HCT116 (cell line): ENCODE results near the gene PRSS22. TPM values are rescaled to one million over a fixed set of nuclear protein-coding genes. Genes with fewer than 3 reads are reported as not detected.

ENCODE experiments used
- ATAC-seq: fragments of 200-7000 bp; cut with Tn5 transposase; 2 replicates; pipeline ENCODE4 v1.9.1; 2020; ENCODE audit warnings: mild to moderate bottlenecking, moderate library complexity
- BruUV-seq: library from RNA; stranded (reverse); fragments of 400-500 nt; replicated peaks from 2 replicates; lab custom pipeline; 2021; lab: Mats Ljungman, UMichigan
- CTCF ChIA-PET: fragments of 300-600 bp; sonication (Branson Sonifier 250); formaldehyde crosslinking; loops from one replicate; lab custom pipeline; 2021; ENCODE audit warnings: antibody characterized with exemption; lab: Charles Lee
- POLR2A ChIA-PET: fragments of 300-600, 350-600 bp; sonication (Branson Sonifier 250); formaldehyde crosslinking; loops from one replicate; lab custom pipeline; 2021; ENCODE audit warnings: antibody characterized with exemption; lab: Charles Lee
- RAD21 ChIA-PET, 2 experiments: fragments of 300-600 bp; sonication (Branson Sonifier 250); formaldehyde crosslinking; loops; one replicate each; lab custom pipeline; 2023; ENCODE audit warnings: low total read pairs in 2 of 2; ENCODE audit not compliant: uncharacterized antibody in 2 of 2, unreplicated experiment in 2 of 2, low non-redundant PET in 1 of 2; lab: Charles Lee
- DNase-seq: peaks from one replicate; pipeline ENCODE4 v3.0.0-alpha.2; 2010; ENCODE audit warnings: low read depth, low spot score
- H2AFZ ChIP-seq: fragments of 200-600 bp; shearing (Covaris generic), sonication (generic); 2 replicates; pipeline ENCODE4 v1.6.1; 2017; ENCODE audit warnings: low read depth, mixed run types, mixed read lengths, antibody characterized with exemption, low read length; ENCODE audit not compliant: poor library complexity, severe bottlenecking
- H3K27ac ChIP-seq: 2 replicates; pipeline ENCODE4 v1.5.1; 2012; ENCODE audit warnings: low read depth, low read length
- H3K27me3 ChIP-seq: fragments of 200-600 bp; sonication (generic); 2 replicates; pipeline ENCODE4 v1.6.1; 2016; ENCODE audit warnings: mixed run types, low read length, mixed read lengths; ENCODE audit not compliant: insufficient read depth
- H3K36me3 ChIP-seq, 2 experiments: fragments of 200-500 bp in 1 of 2; fragments of 200-600 bp in 1 of 2; sonication (Bioruptor generic) in 1 of 2; sonication (generic) in 1 of 2; 2 replicates each; pipeline versions ENCODE4 v1.5.1 to v1.6.1; 2014 to 2016; ENCODE audit warnings: low read length in 2 of 2, inconsistent platforms in 1 of 2, mixed read lengths in 1 of 2, mixed run types in 1 of 2; ENCODE audit not compliant: insufficient read depth in 2 of 2, control insufficient read depth in 1 of 2
- H3K4me1 ChIP-seq, 2 experiments: fragments of 200-600 bp in 1 of 2; sonication (generic) in 1 of 2; 2 replicates each; pipeline versions ENCODE4 v1.5.1 to v1.6.1; 2012 to 2017; ENCODE audit warnings: low read length in 2 of 2, inconsistent platforms in 1 of 2, mild to moderate bottlenecking in 1 of 2, mixed read lengths in 1 of 2, mixed run types in 1 of 2, moderate library complexity in 1 of 2; ENCODE audit not compliant: insufficient read depth in 2 of 2, control insufficient read depth in 1 of 2
- H3K4me2 ChIP-seq: fragments of 200-600 bp; sonication (generic); 2 replicates; pipeline ENCODE4 v1.6.1; 2017; ENCODE audit warnings: mixed run types, low read length, mixed read lengths
- H3K4me3 ChIP-seq, 2 experiments: fragments of 200-600 bp in 1 of 2; sonication (generic) in 1 of 2; replicated peaks in 1 of 2; 2 replicates each; pipeline ENCODE4 v1.5.1; 2011 to 2016; ENCODE audit warnings: low read length in 2 of 2, control low read depth in 1 of 2, low read depth in 1 of 2, mild to moderate bottlenecking in 1 of 2, mixed read lengths in 1 of 2, mixed run types in 1 of 2
- H3K79me2 ChIP-seq: fragments of 200-600 bp; sonication (generic); 2 replicates; pipeline ENCODE4 v1.6.1; 2017; ENCODE audit warnings: mild to moderate bottlenecking, mixed run types, low read length, moderate library complexity, mixed read lengths; ENCODE audit not compliant: insufficient read depth
- H3K9ac ChIP-seq: fragments of 200-600 bp; sonication (generic); 2 replicates; pipeline ENCODE4 v1.6.1; 2016; ENCODE audit warnings: low read length, mixed read lengths
- H3K9me2 ChIP-seq: fragments of 200-600 bp; sonication (generic), shearing (Covaris generic); 2 replicates; pipeline ENCODE4 v1.6.1; 2017; ENCODE audit warnings: mixed run types, mild to moderate bottlenecking, moderate library complexity; ENCODE audit not compliant: insufficient read depth
- H3K9me3 ChIP-seq, 2 experiments: fragments of 200-500 bp in 1 of 2; fragments of 200-600 bp in 1 of 2; sonication (Bioruptor generic) in 1 of 2; sonication (generic) in 1 of 2; 2 replicates each; pipeline ENCODE4 v1.6.1; 2014 to 2017; ENCODE audit warnings: low read length in 2 of 2, mixed read lengths in 2 of 2, inconsistent platforms in 1 of 2, low read depth in 1 of 2, mild to moderate bottlenecking in 1 of 2, mixed run types in 1 of 2, moderate library complexity in 1 of 2; ENCODE audit not compliant: control insufficient read depth in 1 of 2, insufficient read depth in 1 of 2
- H4K20me1 ChIP-seq: fragments of 200-600 bp; sonication (generic), shearing (Covaris generic); 2 replicates; pipeline ENCODE4 v1.6.1; 2017; ENCODE audit warnings: mixed run types, mild to moderate bottlenecking, moderate library complexity; ENCODE audit not compliant: insufficient read depth
- CEBPB ChIP-seq: IDR thresholded peaks from 2 replicates; pipeline ENCODE4 v1.6.1; 2012; ENCODE audit warnings: low read depth
- ELF1 ChIP-seq: IDR thresholded peaks from 2 replicates; pipeline ENCODE4 v1.6.1; 2012; ENCODE audit warnings: low read depth, borderline replicate concordance
- EZH2 ChIP-seq: fragments of 200-600 bp; sonication (generic); IDR thresholded peaks from 2 replicates; pipeline ENCODE4 v1.6.1; 2017; ENCODE audit warnings: antibody characterized with exemption, mixed run types
- FOSL1 ChIP-seq: IDR thresholded peaks from 2 replicates; pipeline ENCODE4 v1.6.1; 2012; ENCODE audit warnings: low read depth
- POLR2A ChIP-seq: IDR thresholded peaks from 2 replicates; pipeline ENCODE4 v1.7.0; 2011; ENCODE audit warnings: borderline replicate concordance; ENCODE audit not compliant: insufficient read depth, insufficient read length; ENCODE audit errors: extremely low read depth
- POLR2AphosphoS5 ChIP-seq: IDR thresholded peaks from 2 replicates; pipeline ENCODE4 v1.6.1; 2011; ENCODE audit warnings: mild to moderate bottlenecking, low read depth, low read length, moderate library complexity
- RAD21 ChIP-seq: IDR thresholded peaks from 2 replicates; pipeline ENCODE4 v1.6.1; 2012; ENCODE audit warnings: low read depth, mild to moderate bottlenecking
- SIN3A ChIP-seq: IDR thresholded peaks from 2 replicates; pipeline ENCODE4 v1.6.1; 2012; ENCODE audit warnings: low read depth
- SP1 ChIP-seq: IDR thresholded peaks from 2 replicates; pipeline ENCODE4 v1.6.1; 2012; ENCODE audit warnings: low read depth
- SRF ChIP-seq: IDR thresholded peaks from 2 replicates; pipeline ENCODE4 v1.6.1; 2012; ENCODE audit warnings: low read depth
- TCF7L2 ChIP-seq: IDR thresholded peaks from 2 replicates; pipeline ENCODE4 v1.7.0; 2011; ENCODE audit warnings: borderline replicate concordance, inconsistent platforms; ENCODE audit not compliant: insufficient read depth, insufficient read length; ENCODE audit errors: extremely low read depth
- ZFX ChIP-seq: fragments of 450-650 bp; IDR thresholded peaks from 2 replicates; pipeline ENCODE4 v1.6.1; 2017
- ZNF274 ChIP-seq: fragments of 200-500 bp; sonication (Bioruptor generic); IDR thresholded peaks from 2 replicates; pipeline ENCODE4 v1.6.1; 2014; ENCODE audit warnings: mild to moderate bottlenecking, low read depth, low read length, inconsistent platforms
- intact Hi-C: fragments of 100-400 bp; cut with micrococcal nuclease; formaldehyde crosslinking; loops from 2 replicates; pipeline ENCODE4 v1.10.0; 2022
- total RNA-seq: library from RNA; stranded (reverse); gene quantifications from one replicate; pipeline ENCODE4 v1.2.1, GENCODE V29; 2021; ENCODE audit not compliant: unreplicated experiment
- TF ChIP-seq, protein P1 (sequence below), 3 experiments: fragments of 200-600 bp in 1 of 3; sonication (generic) in 1 of 3; IDR thresholded peaks in 2 of 3; conservative IDR thresholded peaks in 1 of 3; 2 replicates each; pipeline ENCODE4 v1.5.1; 2012 to 2017; ENCODE audit warnings: low read depth in 2 of 3, low read length in 2 of 3, antibody characterized with exemption in 1 of 3, borderline replicate concordance in 1 of 3, control low read depth in 1 of 3, mild to moderate bottlenecking in 1 of 3, mixed read lengths in 1 of 3, mixed run types in 1 of 3, moderate library complexity in 1 of 3; ENCODE audit not compliant: insufficient read depth in 1 of 3
- TF ChIP-seq, protein P2 (sequence below): IDR thresholded peaks from 2 replicates; pipeline ENCODE4 v1.6.1; 2012
- TF ChIP-seq, protein P3 (sequence below): IDR thresholded peaks from 2 replicates; pipeline ENCODE4 v1.6.1; 2012; ENCODE audit warnings: low read depth

Gene PRSS22
- total RNA-seq, 1 experiment from 2014 or later: 20.2 TPM

GRCh38 chr16:2897110-2897509 lies 39.1 kb upstream of the PRSS22 start:
- Histone ChIP-seq H3K4me3 (no peak overlapping the region), H2AFZ (no peak overlapping the region), H3K4me2 (no peak overlapping the region), H3K9me2 (no peaks in the 10 kb centered on the region), H3K4me1 (peaks cover 2 to 13% of the 10 kb centered on the region in 2 experiments; a peak in 3 of 4 replicates), H3K27ac (no peak overlapping the region), H3K79me2 (0 out of 2 replicates have a peak, but pooled peaks cover 3% of the 10 kb centered on the region), H3K36me3 (peaks cover 0 to 4% of the 10 kb centered on the region in 2 experiments; a peak in 2 of 4 replicates), H4K20me1 (no peaks in the 10 kb centered on the region), H3K9ac (no peak overlapping the region), H3K9me3 (no peaks in the 10 kb centered on the region), H3K27me3 (no peaks in the 10 kb centered on the region)
- DNase-seq (no peak), ATAC-seq (no peak)
- BruUV-seq: no TSS peak
- TF ChIP-seq RAD21 (no peak), EZH2 (no peak), SRF (no peak), ZNF274 (no peak), SIN3A (no peak), POLR2AphosphoS5 (no peak), SP1 (no peak), POLR2A (no peak), FOSL1 (no peak), ZFX (no peak), TCF7L2 (no peak), ELF1 (no peak), CEBPB (no peak)
- TF ChIP-seq, protein P1, sequence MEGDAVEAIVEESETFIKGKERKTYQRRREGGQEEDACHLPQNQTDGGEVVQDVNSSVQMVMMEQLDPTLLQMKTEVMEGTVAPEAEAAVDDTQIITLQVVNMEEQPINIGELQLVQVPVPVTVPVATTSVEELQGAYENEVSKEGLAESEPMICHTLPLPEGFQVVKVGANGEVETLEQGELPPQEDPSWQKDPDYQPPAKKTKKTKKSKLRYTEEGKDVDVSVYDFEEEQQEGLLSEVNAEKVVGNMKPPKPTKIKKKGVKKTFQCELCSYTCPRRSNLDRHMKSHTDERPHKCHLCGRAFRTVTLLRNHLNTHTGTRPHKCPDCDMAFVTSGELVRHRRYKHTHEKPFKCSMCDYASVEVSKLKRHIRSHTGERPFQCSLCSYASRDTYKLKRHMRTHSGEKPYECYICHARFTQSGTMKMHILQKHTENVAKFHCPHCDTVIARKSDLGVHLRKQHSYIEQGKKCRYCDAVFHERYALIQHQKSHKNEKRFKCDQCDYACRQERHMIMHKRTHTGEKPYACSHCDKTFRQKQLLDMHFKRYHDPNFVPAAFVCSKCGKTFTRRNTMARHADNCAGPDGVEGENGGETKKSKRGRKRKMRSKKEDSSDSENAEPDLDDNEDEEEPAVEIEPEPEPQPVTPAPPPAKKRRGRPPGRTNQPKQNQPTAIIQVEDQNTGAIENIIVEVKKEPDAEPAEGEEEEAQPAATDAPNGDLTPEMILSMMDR (IDR thresholded peaks at IDR 0.05 in 2 of 3, conservative IDR thresholded peaks at IDR 0.05 in 1 of 3; ENCODE audit: borderline replicate concordance in 1 of 3, insufficient read depth in 1 of 3, low read depth in 2 of 3, low read length in 2 of 3): no peak
- TF ChIP-seq, protein P2, sequence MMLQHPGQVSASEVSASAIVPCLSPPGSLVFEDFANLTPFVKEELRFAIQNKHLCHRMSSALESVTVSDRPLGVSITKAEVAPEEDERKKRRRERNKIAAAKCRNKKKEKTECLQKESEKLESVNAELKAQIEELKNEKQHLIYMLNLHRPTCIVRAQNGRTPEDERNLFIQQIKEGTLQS: no peak
- TF ChIP-seq, protein P3, sequence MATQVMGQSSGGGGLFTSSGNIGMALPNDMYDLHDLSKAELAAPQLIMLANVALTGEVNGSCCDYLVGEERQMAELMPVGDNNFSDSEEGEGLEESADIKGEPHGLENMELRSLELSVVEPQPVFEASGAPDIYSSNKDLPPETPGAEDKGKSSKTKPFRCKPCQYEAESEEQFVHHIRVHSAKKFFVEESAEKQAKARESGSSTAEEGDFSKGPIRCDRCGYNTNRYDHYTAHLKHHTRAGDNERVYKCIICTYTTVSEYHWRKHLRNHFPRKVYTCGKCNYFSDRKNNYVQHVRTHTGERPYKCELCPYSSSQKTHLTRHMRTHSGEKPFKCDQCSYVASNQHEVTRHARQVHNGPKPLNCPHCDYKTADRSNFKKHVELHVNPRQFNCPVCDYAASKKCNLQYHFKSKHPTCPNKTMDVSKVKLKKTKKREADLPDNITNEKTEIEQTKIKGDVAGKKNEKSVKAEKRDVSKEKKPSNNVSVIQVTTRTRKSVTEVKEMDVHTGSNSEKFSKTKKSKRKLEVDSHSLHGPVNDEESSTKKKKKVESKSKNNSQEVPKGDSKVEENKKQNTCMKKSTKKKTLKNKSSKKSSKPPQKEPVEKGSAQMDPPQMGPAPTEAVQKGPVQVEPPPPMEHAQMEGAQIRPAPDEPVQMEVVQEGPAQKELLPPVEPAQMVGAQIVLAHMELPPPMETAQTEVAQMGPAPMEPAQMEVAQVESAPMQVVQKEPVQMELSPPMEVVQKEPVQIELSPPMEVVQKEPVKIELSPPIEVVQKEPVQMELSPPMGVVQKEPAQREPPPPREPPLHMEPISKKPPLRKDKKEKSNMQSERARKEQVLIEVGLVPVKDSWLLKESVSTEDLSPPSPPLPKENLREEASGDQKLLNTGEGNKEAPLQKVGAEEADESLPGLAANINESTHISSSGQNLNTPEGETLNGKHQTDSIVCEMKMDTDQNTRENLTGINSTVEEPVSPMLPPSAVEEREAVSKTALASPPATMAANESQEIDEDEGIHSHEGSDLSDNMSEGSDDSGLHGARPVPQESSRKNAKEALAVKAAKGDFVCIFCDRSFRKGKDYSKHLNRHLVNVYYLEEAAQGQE: no peak
- ChIA-PET CTCF (no interaction called here), POLR2A (interaction anchor here (0.9 kb wide), 1 partner anchor 10 kb away, joined by 3 read pairs; no protein-coding TSS in a partner anchor), RAD21 (no interaction called here)
- intact Hi-C loops: no loop called here
